Naive B cell (primary cell): ENCODE measurements around the gene CEACAM5. TPM values are rescaled to one million over a fixed set of nuclear protein-coding genes. Genes with fewer than 3 reads are reported as not detected.

ENCODE experiments used
- ATAC-seq, 2 donors: fragments of 150-1000 bp; cut with Tn5 transposase; 2 replicates each; pipeline ENCODE4 v1.10.0; 2021; ENCODE audit warnings: low read depth in 2 of 2, mild to moderate bottlenecking in 2 of 2, moderate library complexity in 2 of 2
- DNase-seq: peaks from one replicate; pipeline ENCODE4 v3.0.0; 2022
- H3K27ac Mint-ChIP-seq, 6 donors: one replicate each; pipeline ENCODE4 v1.8.0; 2020 to 2022; ENCODE audit warnings: mild to moderate bottlenecking in 6 of 6, mixed read lengths in 6 of 6, moderate library complexity in 5 of 6, inconsistent platforms in 2 of 6
- H3K27me3 Mint-ChIP-seq, 3 donors: one replicate each; pipeline ENCODE4 v1.8.0; 2021 to 2022; ENCODE audit warnings: mixed read lengths in 3 of 3, mild to moderate bottlenecking in 1 of 3
- H3K36me3 Mint-ChIP-seq, 2 donors: one replicate each; pipeline ENCODE4 v1.8.0; 2020 to 2022; ENCODE audit warnings: mixed read lengths in 2 of 2, inconsistent platforms in 1 of 2, mild to moderate bottlenecking in 1 of 2
- H3K4me1 Mint-ChIP-seq, 3 donors: one replicate each; pipeline ENCODE4 v1.8.0; 2020 to 2022; ENCODE audit warnings: mixed read lengths in 3 of 3, inconsistent platforms in 1 of 3, mild to moderate bottlenecking in 1 of 3, moderate library complexity in 1 of 3
- H3K4me3 Mint-ChIP-seq, 8 donors: one replicate each; pipeline ENCODE4 v1.8.0; 2020 to 2022; ENCODE audit warnings: mild to moderate bottlenecking in 8 of 8, mixed read lengths in 8 of 8, moderate library complexity in 8 of 8, inconsistent platforms in 2 of 8
- H3K9me3 Mint-ChIP-seq, 7 donors: one replicate each; pipeline ENCODE4 v1.8.0; 2020 to 2022; ENCODE audit warnings: mixed read lengths in 7 of 7, mild to moderate bottlenecking in 5 of 7, inconsistent platforms in 2 of 7, moderate library complexity in 1 of 7
- polyA plus RNA-seq, 6 donors: library from polyadenylated mRNA; unstranded; fragments of 300-500 nt; fragmentation: Illumina TruSeq; gene quantifications; one replicate each; pipeline ENCODE4 v1.2.3, GENCODE V29; 2021; ENCODE audit warnings: low read depth in 6 of 6

Gene CEACAM5
- not detected for polyA plus RNA-seq

DNA sequence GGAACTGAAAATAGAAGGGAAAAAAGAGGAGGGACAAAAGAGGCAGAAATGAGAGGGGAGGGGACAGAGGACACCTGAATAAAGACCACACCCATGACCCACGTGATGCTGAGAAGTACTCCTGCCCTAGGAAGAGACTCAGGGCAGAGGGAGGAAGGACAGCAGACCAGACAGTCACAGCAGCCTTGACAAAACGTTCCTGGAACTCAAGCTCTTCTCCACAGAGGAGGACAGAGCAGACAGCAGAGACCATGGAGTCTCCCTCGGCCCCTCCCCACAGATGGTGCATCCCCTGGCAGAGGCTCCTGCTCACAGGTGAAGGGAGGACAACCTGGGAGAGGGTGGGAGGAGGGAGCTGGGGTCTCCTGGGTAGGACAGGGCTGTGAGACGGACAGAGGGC is at the start of gene CEACAM5:
CEACAM5 (plus strand) TSS at position 146 of the 400 bp plus-strand sequence; CDS start at position 252, 106 bp downstream.
- DNase-seq, result no peak
- H3K9me3 Mint-ChIP-seq, result no peaks in the 10 kb centered on the region
- peaks cover 36 to 81% (median 72%) of the 10 kb centered on the region in 3 donors for H3K27me3 Mint-ChIP-seq
- ATAC-seq, result no peak
- H3K27ac Mint-ChIP-seq, result no peak within 1 kb of the TSS
- no peak within 1 kb of the TSS for H3K4me3 Mint-ChIP-seq
- H3K4me1 Mint-ChIP-seq, result peaks cover 6 to 8% (median 6%) of the 10 kb centered on the region in 3 donors
- H3K36me3 Mint-ChIP-seq, result no peaks in the 10 kb centered on the region

DNA sequence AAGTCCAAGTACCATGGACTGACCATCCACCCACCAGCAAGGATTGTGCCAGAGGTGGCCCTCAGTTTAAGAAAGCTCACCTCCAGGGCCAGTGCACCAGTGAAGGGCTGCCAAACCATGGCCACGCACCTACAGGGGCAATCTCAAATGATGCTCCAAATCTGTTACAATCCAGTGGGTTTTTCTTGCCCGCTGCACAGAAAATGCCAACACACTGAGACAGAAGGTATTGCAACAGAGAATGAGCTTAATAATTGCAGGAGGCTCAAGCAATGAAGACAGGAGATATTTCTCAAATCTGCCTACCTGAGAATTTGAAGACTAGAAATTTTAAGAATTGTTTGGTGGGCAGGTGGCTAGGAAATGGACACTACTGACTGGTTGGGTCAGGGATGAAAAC is 42.4 kb upstream of the CEACAM5 start:
- Mint-ChIP-seq H3K4me3 (no peak overlapping the region), H3K36me3 (peaks cover 0 to 7% of the 10 kb centered on the region in 2 donors), H3K4me1 (no peaks in the 10 kb centered on the region), H3K9me3 (peaks cover 0 to 56% (median 40%) of the 10 kb centered on the region in 7 donors), H3K27me3 (peaks cover 46 to 53% (median 52%) of the 10 kb centered on the region in 3 donors), H3K27ac (no peak overlapping the region)
- ATAC-seq (no peak), DNase-seq (no peak)

DNA sequence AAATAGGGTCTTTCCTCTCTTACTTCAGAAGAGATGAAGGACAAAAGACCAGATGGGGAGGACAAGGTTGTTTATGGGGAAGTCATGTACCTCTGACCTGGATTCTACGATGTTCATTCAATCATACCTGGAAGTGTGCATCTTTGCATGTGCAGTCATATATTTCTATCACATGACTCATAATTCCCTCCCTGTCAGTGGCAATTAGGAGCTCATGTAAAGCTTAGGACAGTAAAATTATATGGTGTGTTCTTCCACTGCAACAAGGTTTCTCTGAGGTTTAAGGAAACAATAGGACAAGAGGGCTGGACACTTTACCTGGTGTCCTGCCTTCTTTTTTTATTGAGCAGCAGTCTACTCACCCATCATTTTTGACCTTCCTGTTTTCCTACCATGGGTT is 40.1 kb upstream of the CEACAM5 start:
- H3K9me3 Mint-ChIP-seq, result peaks cover 7 to 53% (median 37%) of the 10 kb centered on the region in 7 donors
- peaks cover 4 to 6% (median 4%) of the 10 kb centered on the region in 3 donors for H3K4me1 Mint-ChIP-seq
- no peak for ATAC-seq
- no peak overlapping the region for H3K4me3 Mint-ChIP-seq
- no peak for DNase-seq
- peaks cover 40 to 64% (median 47%) of the 10 kb centered on the region in 3 donors for H3K27me3 Mint-ChIP-seq
- peaks cover 0 to 14% of the 10 kb centered on the region in 2 donors for H3K36me3 Mint-ChIP-seq
- H3K27ac Mint-ChIP-seq, result no peak overlapping the region

DNA sequence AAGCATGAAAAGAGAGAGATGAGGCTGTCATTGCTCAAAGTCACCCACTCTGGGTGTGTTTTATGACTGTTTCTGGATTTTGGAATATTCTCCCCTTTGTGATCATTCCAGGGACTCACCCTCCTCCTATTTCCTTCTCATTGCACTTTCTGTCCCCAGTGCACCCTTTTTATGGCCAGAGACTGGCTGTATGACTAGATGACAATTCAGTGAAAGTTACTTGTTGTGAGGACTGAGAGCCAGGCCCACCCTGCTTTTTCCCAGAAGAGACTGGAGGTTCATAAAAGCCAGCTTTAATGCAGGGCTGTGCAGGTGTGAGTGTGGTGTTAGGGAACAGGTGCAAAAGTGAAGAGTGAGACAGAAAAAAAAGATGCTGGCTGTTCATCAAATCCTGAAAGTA is 37.7 kb upstream of the CEACAM5 start:
- Mint-ChIP-seq H3K9me3 (peaks cover 5 to 30% (median 15%) of the 10 kb centered on the region in 7 donors), H3K4me1 (peaks cover 4 to 6% (median 4%) of the 10 kb centered on the region in 3 donors), H3K27ac (no peak overlapping the region), H3K36me3 (peaks cover 0 to 8% of the 10 kb centered on the region in 2 donors), H3K27me3 (peaks cover 48 to 60% (median 58%) of the 10 kb centered on the region in 3 donors), H3K4me3 (no peak overlapping the region)
- DNase-seq (no peak), ATAC-seq (no peak)

DNA sequence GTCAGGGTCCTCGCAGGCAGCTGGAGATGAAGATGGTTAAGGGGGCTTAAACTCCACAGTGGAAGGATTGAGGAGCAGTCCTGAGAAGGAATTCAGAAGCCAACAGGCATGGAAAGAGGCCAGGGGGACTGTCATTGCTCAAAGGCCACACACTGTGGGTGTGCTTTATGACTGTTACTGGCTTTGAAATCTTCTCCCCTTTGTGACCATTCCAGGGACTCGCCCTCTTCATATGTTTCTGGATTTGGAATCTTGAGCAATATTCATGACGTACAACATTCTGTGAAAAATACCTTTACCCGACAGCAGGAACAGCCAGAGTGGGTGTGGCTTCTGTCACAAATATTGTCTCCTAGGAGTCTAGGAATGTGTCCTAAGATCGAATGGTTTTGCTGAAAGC is 36.9 kb upstream of the CEACAM5 start:
- ATAC-seq, result no peak
- H3K27me3 Mint-ChIP-seq, result peaks cover 50 to 64% (median 61%) of the 10 kb centered on the region in 3 donors
- peaks cover 4 to 6% (median 4%) of the 10 kb centered on the region in 3 donors for H3K4me1 Mint-ChIP-seq
- H3K27ac Mint-ChIP-seq, result no peak overlapping the region
- DNase-seq, result no peak
- H3K36me3 Mint-ChIP-seq, result peaks cover 0 to 8% of the 10 kb centered on the region in 2 donors
- H3K4me3 Mint-ChIP-seq, result no peak overlapping the region
- peaks cover 5 to 23% (median 9%) of the 10 kb centered on the region in 7 donors for H3K9me3 Mint-ChIP-seq

DNA sequence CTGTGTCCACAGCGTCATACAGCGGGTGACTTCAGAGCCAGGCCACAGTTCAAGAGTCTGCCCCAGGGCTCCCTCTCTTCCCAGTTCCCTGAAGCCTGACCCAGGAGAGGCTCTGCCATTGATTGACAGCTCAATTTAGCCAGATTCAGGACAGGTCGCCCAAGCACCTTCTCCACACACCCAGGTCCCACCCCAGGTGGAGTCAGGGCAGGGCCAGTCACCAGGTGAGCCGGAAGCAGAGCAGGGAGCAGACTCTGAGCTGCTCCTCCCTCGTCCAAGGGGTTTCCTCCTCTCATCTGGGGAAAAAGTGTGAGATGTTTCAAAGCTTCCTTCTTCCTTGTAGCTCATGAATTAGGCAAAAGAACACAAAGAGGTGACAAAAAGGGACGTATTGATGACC is 26.0 kb upstream of the CEACAM5 start:
- DNase-seq (no peak), ATAC-seq (no peak)
- H3K27ac Mint-ChIP-seq, result no peak overlapping the region
- no peaks in the 10 kb centered on the region for H3K4me1 Mint-ChIP-seq
- peaks cover 42 to 66% (median 52%) of the 10 kb centered on the region in 3 donors for H3K27me3 Mint-ChIP-seq
- no peaks in the 10 kb centered on the region for H3K9me3 Mint-ChIP-seq
- no peak overlapping the region for H3K4me3 Mint-ChIP-seq
- no peaks in the 10 kb centered on the region for H3K36me3 Mint-ChIP-seq

DNA sequence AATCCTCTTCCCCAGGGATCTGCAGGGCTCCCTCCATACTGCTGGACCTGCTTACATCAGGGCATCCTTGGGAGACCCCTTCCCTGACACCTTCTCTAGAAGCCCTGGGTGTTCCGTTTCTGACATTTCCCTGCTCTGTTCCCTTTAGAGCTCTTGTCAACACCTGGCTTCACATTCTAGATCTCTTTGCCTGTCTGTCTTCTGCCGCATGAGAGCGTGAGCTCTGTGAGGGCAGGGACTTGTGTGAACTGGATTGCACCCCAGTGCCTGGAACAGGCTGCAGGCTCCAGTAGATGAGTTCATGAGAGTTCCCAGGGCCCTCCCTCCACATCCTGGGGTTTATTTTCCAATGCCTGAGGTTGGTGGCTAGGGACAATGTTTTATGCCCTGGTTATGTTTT is 21.0 kb upstream of the CEACAM5 start:
- peaks cover 0 to 15% (median 10%) of the 10 kb centered on the region in 7 donors for H3K9me3 Mint-ChIP-seq

DNA sequence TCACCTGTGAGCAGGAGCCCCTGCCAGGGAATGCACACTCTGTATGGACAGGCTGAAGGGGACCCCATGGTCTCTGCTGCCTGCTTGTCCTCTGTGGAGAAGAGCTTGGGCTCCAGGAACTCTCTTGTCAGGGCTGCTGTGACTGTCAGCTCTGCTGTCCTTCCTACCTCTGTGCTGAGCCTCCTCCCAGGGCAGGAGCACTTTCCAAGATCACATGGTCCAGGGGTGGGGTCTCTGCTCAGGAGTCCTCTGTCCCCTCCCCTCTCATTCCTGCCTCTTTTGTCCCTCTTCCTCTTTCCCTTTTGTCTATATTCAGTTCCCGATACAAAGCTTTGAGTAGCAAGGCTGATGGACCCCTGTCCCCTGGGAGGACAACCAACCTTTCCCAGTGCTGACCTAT is 20.3 kb upstream of the CEACAM5 start, which contains the start of gene CEACAM7:
CEACAM7 (minus strand) TSS at position 173 of the 400 bp plus-strand sequence; CDS start at position 68, 105 bp downstream.
- peaks cover 4 to 21% (median 17%) of the 10 kb centered on the region in 7 donors for H3K9me3 Mint-ChIP-seq
- H3K36me3 Mint-ChIP-seq, result peaks cover 10 to 15% of the 10 kb centered on the region in 2 donors
- H3K27me3 Mint-ChIP-seq, result peaks cover 35 to 90% (median 58%) of the 10 kb centered on the region in 3 donors
- H3K27ac Mint-ChIP-seq, result no peak within 1 kb of the TSS
- ATAC-seq (no peak), DNase-seq (no peak)
- peaks cover 0 to 9% (median 4%) of the 10 kb centered on the region in 3 donors for H3K4me1 Mint-ChIP-seq
- peak within 1 kb of the TSS in 1 of 8 donors; percentile 35 for H3K4me3 Mint-ChIP-seq

More for the DNA sequence above, 21.0 kb upstream of the CEACAM5 start:
- H3K27me3 Mint-ChIP-seq, result peaks cover 31 to 89% (median 58%) of the 10 kb centered on the region in 3 donors
- peaks cover 3 to 8% of the 10 kb centered on the region in 2 donors for H3K36me3 Mint-ChIP-seq
- no peak for ATAC-seq
- H3K27ac Mint-ChIP-seq, result no peak overlapping the region
- no peak for DNase-seq
- H3K4me1 Mint-ChIP-seq, result peaks cover 0 to 9% (median 4%) of the 10 kb centered on the region in 3 donors
- H3K4me3 Mint-ChIP-seq, result no peak overlapping the region

DNA sequence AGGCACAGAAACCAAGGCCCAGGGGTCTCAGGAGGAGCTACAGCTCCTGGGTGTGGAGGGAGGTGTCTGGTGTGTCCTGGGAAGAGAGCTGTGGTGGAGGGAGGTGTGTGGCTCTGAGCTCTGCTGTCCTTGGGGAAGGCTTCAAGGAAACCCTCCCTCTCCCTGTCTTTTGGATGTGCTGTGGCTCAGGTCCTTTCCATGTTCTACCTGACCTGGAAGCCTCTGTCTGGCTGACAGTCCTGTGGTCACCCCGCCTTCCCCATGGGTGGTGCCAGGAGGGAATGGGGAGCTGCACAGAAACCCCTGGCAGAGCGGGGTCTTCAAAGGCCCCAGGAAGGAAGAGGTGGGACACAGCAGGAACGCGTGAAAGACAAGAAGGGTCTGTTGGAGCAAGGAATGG is 19.7 kb upstream of the CEACAM5 start:
- no peak overlapping the region for H3K27ac Mint-ChIP-seq
- ATAC-seq (no peak), DNase-seq (no peak)
- peak overlapping the region in 1 of 8 donors; percentile 35 for H3K4me3 Mint-ChIP-seq
- peaks cover 35 to 89% (median 55%) of the 10 kb centered on the region in 3 donors for H3K27me3 Mint-ChIP-seq
- H3K4me1 Mint-ChIP-seq, result peaks cover 0 to 9% (median 4%) of the 10 kb centered on the region in 3 donors
- peaks cover 5 to 25% (median 20%) of the 10 kb centered on the region in 7 donors for H3K9me3 Mint-ChIP-seq
- H3K36me3 Mint-ChIP-seq, result peaks cover 13 to 18% of the 10 kb centered on the region in 2 donors

DNA sequence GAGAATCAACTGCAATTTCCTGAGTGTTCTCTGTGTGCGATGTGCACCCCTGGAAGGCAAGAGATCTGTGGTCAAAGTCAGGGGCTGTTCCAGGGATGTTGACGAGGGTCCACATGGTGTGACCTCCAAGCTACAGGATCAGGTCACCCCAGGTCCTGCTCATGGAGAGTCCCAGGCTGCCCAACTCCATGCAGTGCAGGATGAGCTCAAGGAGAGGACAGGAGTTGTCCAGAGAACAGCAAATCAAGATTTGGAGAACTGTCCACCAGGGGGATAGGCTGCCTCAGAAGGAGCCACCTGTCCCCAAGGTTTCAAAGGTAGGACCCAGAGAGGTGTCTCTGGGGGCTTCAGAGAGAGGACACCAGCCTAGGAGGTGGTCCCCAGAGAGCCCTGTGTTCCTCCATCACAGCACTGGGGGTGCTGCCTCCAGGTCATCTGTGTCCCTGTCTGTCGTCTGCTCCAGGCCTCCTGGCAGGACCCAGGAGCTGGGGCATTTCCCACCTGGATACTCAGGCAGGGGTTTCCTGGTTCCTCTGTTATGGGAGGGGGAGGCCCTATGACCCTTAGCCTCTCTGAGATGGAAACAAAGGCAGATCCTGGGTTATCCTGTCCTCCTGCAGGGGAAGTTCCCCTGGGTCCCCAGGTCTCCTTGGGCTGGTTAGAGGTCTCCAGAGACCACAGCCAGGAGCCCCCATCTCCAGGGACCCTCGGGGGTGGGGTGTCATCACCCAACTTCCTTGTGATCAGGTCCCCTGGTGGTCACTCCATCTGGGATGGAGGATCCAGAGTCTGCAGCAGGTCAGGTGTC is 18.2 kb upstream of the CEACAM5 start:
- Mint-ChIP-seq H3K27ac (no peak overlapping the region), H3K9me3 (peaks cover 5 to 25% (median 21%) of the 10 kb centered on the region in 7 donors), H3K4me1 (peaks cover 0 to 9% (median 4%) of the 10 kb centered on the region in 3 donors), H3K4me3 (peak overlapping the region in 1 of 8 donors; percentile 57), H3K36me3 (peaks cover 13 to 18% of the 10 kb centered on the region in 2 donors), H3K27me3 (peaks cover 28 to 91% (median 54%) of the 10 kb centered on the region in 3 donors)
- ATAC-seq, result no peak
- DNase-seq, result no peak

DNA sequence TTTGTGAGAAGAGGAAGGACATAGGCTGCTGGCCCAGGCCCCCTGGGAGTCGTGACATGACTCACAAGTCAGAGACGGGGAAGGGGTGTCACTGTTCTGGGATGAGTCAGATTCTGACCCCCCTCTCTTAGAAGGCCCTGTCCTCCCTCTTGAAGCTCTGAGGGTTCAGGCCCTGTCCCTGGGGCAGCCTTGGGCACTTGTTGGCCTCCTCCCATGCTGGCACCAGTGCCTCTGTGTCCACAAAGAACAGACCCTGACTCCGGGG is 17.7 kb upstream of the CEACAM5 start:
- Mint-ChIP-seq H3K4me3 (no peak overlapping the region), H3K27me3 (peaks cover 28 to 91% (median 59%) of the 10 kb centered on the region in 3 donors), H3K36me3 (peaks cover 13 to 18% of the 10 kb centered on the region in 2 donors), H3K9me3 (peaks cover 5 to 25% (median 21%) of the 10 kb centered on the region in 7 donors), H3K4me1 (peaks cover 0 to 9% (median 4%) of the 10 kb centered on the region in 3 donors), H3K27ac (no peak overlapping the region)
- DNase-seq, result no peak
- ATAC-seq, result no peak

DNA sequence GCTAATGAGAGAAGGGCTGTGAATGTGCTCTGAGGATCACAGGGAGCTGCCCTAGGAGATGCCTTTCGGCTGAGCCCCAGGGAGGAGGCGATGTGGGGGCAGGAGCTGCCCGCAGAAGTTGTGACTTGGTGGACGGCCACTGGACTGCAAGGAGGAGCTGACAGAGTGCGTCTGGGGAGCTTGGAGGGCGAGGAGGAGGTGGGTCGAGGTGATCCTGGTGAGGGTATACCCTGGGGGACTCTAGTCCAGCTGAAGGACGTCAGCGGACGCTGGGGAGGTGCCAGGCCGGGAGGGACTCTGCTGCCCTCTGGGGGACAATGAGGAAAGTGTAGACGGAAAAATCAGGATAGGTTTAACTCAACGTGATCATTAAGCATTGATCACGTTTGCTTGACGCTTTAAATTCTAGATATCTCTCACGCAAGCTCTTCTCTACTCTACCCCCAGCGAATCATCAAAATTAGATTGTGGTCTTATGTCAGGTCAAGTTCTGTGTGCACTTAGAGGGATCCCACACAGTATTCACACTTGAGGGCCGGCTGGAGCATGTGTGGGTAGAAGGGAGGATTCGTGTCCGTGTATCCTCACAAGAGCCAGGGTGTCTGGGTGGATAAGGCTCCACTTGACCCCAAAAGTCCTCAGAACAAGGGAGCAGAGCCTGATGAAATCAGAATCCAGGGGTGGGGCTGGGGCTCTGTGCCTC is 17.0 kb upstream of the CEACAM5 start:
- peaks cover 5 to 25% (median 21%) of the 10 kb centered on the region in 7 donors for H3K9me3 Mint-ChIP-seq
- H3K27ac Mint-ChIP-seq, result no peak overlapping the region
- peaks cover 28 to 91% (median 66%) of the 10 kb centered on the region in 3 donors for H3K27me3 Mint-ChIP-seq
- H3K36me3 Mint-ChIP-seq, result peaks cover 13 to 18% of the 10 kb centered on the region in 2 donors
- no peak for ATAC-seq
- peaks cover 0 to 9% (median 4%) of the 10 kb centered on the region in 3 donors for H3K4me1 Mint-ChIP-seq
- DNase-seq, result no peak
- no peak overlapping the region for H3K4me3 Mint-ChIP-seq

DNA sequence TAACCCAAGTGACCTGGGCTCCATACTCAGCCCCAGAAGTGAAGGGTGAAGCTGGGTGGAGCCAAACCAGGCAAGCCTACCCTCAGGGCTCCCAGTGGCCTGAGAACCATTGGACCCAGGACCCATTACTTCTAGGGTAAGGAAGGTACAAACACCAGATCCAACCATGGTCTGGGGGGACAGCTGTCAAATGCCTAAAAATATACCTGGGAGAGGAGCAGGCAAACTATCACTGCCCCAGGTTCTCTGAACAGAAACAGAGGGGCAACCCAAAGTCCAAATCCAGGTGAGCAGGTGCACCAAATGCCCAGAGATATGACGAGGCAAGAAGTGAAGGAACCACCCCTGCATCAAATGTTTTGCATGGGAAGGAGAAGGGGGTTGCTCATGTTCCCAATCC is 14.2 kb upstream of the CEACAM5 start:
- peaks cover 5 to 25% (median 21%) of the 10 kb centered on the region in 7 donors for H3K9me3 Mint-ChIP-seq
- H3K4me3 Mint-ChIP-seq, result no peak overlapping the region
- ATAC-seq (no peak), DNase-seq (no peak)
- peaks cover 6 to 16% (median 10%) of the 10 kb centered on the region in 3 donors for H3K4me1 Mint-ChIP-seq
- no peak overlapping the region for H3K27ac Mint-ChIP-seq
- peaks cover 13 to 18% of the 10 kb centered on the region in 2 donors for H3K36me3 Mint-ChIP-seq
- H3K27me3 Mint-ChIP-seq, result peaks cover 29 to 80% (median 61%) of the 10 kb centered on the region in 3 donors
